Mucosa of descending colon (tissue), 3 donors: ENCODE data around the gene ADARB1. TPM values are rescaled to one million over a fixed set of nuclear protein-coding genes. Genes with fewer than 3 reads are reported as not detected.

Source experiments
- ATAC-seq: fragments of 200-7000 bp; cut with Tn5 transposase; one replicate; pipeline ENCODE4 v1.9.1; 2020; ENCODE audit warnings: mild to moderate bottlenecking, moderate library complexity
- DNase-seq, 3 donors: peaks; one replicate each; pipeline ENCODE4 v3.0.0-alpha.2; 2020
- H3K36me3 ChIP-seq: fragments of 200-600 bp; one replicate; pipeline ENCODE4 v1.8.0; 2021; ENCODE audit warnings: low read depth, mild to moderate bottlenecking
- H3K4me1 ChIP-seq: fragments of 200-600 bp; one replicate; pipeline ENCODE4 v1.8.0; 2021; ENCODE audit warnings: low read depth, mild to moderate bottlenecking
- H3K4me3 ChIP-seq: fragments of 200-600 bp; one replicate; pipeline ENCODE4 v1.8.0; 2021; ENCODE audit warnings: mild to moderate bottlenecking
- H3K9me3 ChIP-seq: fragments of 200-600 bp; one replicate; pipeline ENCODE4 v1.8.0; 2021; ENCODE audit warnings: mild to moderate bottlenecking
- intact Hi-C, 2 donors: fragments of 100-400 bp; cut with DNase I in 1 of 2; cut with micrococcal nuclease in 1 of 2; formaldehyde crosslinking; loops; one replicate each; pipeline versions ENCODE4 v1.11.0 to v1.11.1; 2022; cut with DNase I, micrococcal nuclease
- total RNA-seq, 3 donors: library from RNA; stranded (reverse); fragmentation: NEBNext Ultra II Directional in 2 of 3; extraction: Animal tissue kit (Norgen Biotek cat#: 25700) in 2 of 3; gene quantifications; one replicate each; pipeline versions ENCODE4 v1.2.1 to v1.2.4, GENCODE V29; 2021 to 2023
- TF ChIP-seq, protein P1 (sequence below): fragments of 200-600 bp; IDR thresholded peaks from one replicate; pipeline ENCODE4 v1.8.0; 2022; ENCODE audit warnings: antibody characterized with exemption, mild to moderate bottlenecking
- donor health status: DM: no; HTN: no; CAD: no; lungs with moderate emphysema.
- donor health status: DM: no; HTN: no; CAD: no.
- donor health status: DM: no; HTN: yes; CAD: no.

Gene ADARB1
- total RNA-seq, 3 donors from 2014 or later, result 5.4 to 91.2 (median 8.8) TPM

DNA sequence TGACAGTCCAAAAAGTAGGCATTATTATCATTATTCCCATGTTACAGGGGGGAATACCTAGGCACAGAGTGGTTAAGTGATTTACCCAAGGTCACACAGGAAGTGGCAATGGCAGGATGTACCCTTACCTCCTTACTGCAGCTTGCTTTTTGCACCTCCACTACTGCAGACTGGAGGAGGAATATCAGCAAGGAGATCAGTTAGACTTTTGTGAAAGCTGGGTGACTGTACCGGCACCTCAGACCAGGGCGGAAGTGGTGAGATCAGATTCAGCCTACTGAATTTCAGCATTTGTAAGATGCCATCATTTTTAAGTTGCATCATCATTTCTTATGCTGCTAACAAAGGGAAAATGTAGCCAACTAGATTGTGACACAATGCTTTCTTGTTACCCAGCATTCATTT is 4.5 kb downstream of the ADARB1 start:
- H3K9me3 ChIP-seq, result no peaks in the 10 kb centered on the region
- peaks cover 5% of the 10 kb centered on the region for H3K4me1 ChIP-seq
- no peaks in the 10 kb centered on the region for H3K36me3 ChIP-seq
- peak; percentile 39 for ATAC-seq
- no peak overlapping the region for H3K4me3 ChIP-seq
- DNase-seq, result peak in 1 of 3 donors; percentile 22
- intact Hi-C loops, result no loop called here
- TF ChIP-seq, protein P1, sequence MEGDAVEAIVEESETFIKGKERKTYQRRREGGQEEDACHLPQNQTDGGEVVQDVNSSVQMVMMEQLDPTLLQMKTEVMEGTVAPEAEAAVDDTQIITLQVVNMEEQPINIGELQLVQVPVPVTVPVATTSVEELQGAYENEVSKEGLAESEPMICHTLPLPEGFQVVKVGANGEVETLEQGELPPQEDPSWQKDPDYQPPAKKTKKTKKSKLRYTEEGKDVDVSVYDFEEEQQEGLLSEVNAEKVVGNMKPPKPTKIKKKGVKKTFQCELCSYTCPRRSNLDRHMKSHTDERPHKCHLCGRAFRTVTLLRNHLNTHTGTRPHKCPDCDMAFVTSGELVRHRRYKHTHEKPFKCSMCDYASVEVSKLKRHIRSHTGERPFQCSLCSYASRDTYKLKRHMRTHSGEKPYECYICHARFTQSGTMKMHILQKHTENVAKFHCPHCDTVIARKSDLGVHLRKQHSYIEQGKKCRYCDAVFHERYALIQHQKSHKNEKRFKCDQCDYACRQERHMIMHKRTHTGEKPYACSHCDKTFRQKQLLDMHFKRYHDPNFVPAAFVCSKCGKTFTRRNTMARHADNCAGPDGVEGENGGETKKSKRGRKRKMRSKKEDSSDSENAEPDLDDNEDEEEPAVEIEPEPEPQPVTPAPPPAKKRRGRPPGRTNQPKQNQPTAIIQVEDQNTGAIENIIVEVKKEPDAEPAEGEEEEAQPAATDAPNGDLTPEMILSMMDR, result no peak

GRCh38 chr21:45079351-45079750 is 5.0 kb downstream of the ADARB1 start:
- peaks cover 5% of the 10 kb centered on the region for H3K4me1 ChIP-seq
- intact Hi-C loops, result no loop called here
- ATAC-seq (no peak), DNase-seq (no peak)
- no peak overlapping the region for H3K4me3 ChIP-seq
- no peaks in the 10 kb centered on the region for H3K9me3 ChIP-seq
- TF ChIP-seq, protein P1, result no peak
- no peaks in the 10 kb centered on the region for H3K36me3 ChIP-seq

DNA sequence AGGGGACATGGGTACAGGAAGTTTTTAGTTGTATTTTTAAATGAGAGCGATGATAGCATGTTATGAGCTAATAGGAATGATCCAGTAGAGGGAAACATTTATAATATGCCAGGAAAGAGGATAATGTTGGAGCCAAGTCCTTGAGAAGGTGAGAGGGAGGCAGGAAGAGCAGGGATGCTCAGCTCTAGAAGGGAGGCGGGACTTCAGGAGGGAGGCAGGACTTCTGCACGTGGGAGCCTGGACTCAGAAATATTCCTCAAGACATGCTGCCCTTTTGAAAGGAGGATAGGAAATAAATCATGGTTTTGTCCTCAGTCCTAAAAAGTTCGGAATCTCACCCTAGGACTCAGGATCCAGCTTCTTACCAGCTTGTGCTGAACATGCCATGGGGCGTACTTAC is 5.9 kb downstream of the ADARB1 start:
- DNase-seq (no peak), ATAC-seq (no peak)
- intact Hi-C loops, result no loop called here
- peaks cover 2% of the 10 kb centered on the region for H3K4me1 ChIP-seq
- H3K9me3 ChIP-seq, result no peaks in the 10 kb centered on the region
- H3K36me3 ChIP-seq, result no peaks in the 10 kb centered on the region
- no peak overlapping the region for H3K4me3 ChIP-seq
- TF ChIP-seq, protein P1, result no peak

DNA sequence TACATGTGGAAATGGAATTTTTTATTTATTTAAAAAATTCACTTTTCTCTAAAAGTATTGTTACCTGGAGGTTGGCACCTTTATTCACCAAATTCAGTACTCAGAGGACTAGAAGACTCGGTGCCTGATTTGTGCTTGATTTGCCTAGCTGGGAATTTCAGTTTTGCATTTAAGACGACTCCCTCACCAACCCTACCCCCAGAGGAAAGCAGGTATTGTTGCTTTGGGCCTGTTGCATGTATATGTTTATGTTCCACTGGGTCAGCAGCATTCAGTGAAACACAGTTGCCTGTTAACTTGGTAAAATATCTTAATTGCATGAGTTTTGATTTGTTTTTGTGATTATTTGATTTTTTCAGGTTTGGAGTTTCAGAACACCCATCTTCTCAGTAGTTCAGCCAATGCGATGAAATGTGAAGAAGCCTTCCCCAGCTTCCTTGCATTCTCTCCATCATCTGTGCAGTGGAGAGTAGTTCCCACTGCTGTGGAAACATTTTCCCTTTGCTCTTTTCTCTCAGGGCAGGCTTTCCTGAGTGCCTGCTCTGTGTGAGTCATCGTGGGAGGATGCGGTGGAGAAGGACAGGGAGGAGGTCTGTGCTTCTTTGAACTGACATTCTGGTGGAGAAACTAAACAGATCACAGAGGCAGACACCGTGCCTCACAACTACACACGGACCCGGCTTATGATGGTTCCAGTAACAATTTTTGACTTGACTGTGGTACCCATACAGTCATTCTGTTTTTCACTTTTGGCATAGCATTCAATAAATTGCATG is 6.4 kb downstream of the ADARB1 start:
- Histone ChIP-seq H3K4me3 (no peak overlapping the region), H3K4me1 (no peaks in the 10 kb centered on the region), H3K9me3 (no peaks in the 10 kb centered on the region), H3K36me3 (no peaks in the 10 kb centered on the region)
- intact Hi-C loops, result no loop called here
- DNase-seq (no peak), ATAC-seq (peak; percentile 37)
- TF ChIP-seq, protein P1, result no peak

DNA sequence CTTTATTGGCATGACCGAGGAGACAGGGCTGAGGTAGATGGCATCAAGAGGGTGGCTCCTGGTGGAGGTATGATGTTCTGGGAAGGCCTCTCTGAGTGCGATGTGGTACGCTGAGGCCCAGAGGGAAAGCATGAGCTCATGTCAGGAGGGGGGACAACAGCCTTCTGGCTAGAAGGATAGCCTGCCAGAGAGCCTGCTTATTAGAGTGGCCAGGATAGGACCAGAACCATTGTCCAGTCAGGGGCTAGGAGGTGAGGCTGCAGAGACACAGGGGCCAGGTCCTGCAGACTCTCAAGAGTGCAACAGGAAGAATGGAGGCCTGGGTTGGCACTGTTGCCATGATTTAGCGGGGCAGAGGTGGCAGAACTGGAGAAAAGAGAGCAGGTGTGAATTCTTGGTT is 7.3 kb downstream of the ADARB1 start:
- no peak for ATAC-seq
- no peaks in the 10 kb centered on the region for H3K4me1 ChIP-seq
- no peak for DNase-seq
- TF ChIP-seq, protein P1, result no peak
- intact Hi-C loops, result no loop called here
- H3K36me3 ChIP-seq, result no peaks in the 10 kb centered on the region
- no peak overlapping the region for H3K4me3 ChIP-seq
- H3K9me3 ChIP-seq, result no peaks in the 10 kb centered on the region
